Effector memory CD4-positive, alpha-beta T cell (primary cell): ENCODE results near the gene CACNA1H.

ENCODE experiments used
- DNase-seq, 3 donors: peaks; one replicate each; pipeline ENCODE4 v3.0.0-alpha.2; 2020
- H3K27ac ChIP-seq: 2 replicates; pipeline ENCODE4 v1.7.0; 2013; ENCODE audit warnings: mild to moderate bottlenecking, low read length, moderate library complexity; ENCODE audit not compliant: insufficient read depth, poor library complexity, severe bottlenecking
- H3K27me3 ChIP-seq: replicated peaks from 2 replicates; pipeline ENCODE4 v1.7.0; 2013; ENCODE audit warnings: mild to moderate bottlenecking, low read length; ENCODE audit not compliant: insufficient read depth, control insufficient read depth, poor library complexity, severe bottlenecking
- H3K36me3 ChIP-seq: 2 replicates; pipeline ENCODE4 v1.7.0; 2013; ENCODE audit warnings: mild to moderate bottlenecking, low read length, moderate library complexity; ENCODE audit not compliant: control insufficient read depth, insufficient read depth
- H3K4me1 ChIP-seq: 2 replicates; pipeline ENCODE4 v1.7.0; 2013; ENCODE audit warnings: low read length, mild to moderate bottlenecking; ENCODE audit not compliant: control insufficient read depth, insufficient read depth, poor library complexity, severe bottlenecking
- H3K4me3 ChIP-seq: 2 replicates; pipeline ENCODE4 v1.7.0; 2013; ENCODE audit warnings: low read length, low read depth, mild to moderate bottlenecking; ENCODE audit not compliant: insufficient read depth, poor library complexity, severe bottlenecking
- H3K9me3 ChIP-seq: 2 replicates; pipeline ENCODE4 v1.7.0; 2013; ENCODE audit warnings: mild to moderate bottlenecking, low read length, moderate library complexity; ENCODE audit not compliant: control insufficient read depth

Gene CACNA1H

DNA sequence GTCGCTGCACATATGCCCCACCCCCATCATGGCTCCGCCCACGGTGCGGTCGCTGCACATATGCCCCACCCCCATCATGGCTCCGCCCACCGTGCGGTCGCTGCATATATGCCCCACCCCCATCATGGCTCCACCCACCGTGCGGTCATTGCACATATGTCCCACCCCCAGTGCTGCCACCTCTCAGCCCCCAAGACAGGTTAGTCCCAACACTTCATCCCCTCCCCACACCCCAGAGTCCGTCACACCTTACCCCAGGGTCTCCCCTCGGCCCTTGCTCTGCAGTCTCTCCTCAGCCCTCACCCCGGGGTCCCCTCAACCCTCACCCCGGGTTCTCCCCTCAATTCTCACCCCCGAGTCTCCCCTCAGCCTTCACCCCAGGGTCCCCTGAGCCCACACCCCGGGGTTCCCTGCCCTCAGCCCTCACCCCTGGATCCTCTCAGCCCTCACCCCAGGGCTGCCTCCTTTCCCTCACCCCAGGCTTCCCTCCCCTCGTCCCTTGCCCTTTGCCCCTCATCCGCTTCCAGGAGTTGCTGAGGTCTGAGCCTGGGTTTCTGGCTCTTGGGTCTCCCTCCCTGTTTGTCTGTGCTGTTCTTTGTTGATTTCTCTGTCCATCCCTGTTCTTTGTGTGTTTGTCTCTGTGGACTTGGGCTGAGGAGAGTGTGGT is 46.6 kb downstream of the CACNA1H start:
- Histone ChIP-seq H3K27me3 (no peaks in the 10 kb centered on the region), H3K9me3 (no peaks in the 10 kb centered on the region), H3K27ac (no peak overlapping the region), H3K4me1 (no peaks in the 10 kb centered on the region), H3K36me3 (no peaks in the 10 kb centered on the region), H3K4me3 (no peak overlapping the region)
- DNase-seq: no peak

DNA sequence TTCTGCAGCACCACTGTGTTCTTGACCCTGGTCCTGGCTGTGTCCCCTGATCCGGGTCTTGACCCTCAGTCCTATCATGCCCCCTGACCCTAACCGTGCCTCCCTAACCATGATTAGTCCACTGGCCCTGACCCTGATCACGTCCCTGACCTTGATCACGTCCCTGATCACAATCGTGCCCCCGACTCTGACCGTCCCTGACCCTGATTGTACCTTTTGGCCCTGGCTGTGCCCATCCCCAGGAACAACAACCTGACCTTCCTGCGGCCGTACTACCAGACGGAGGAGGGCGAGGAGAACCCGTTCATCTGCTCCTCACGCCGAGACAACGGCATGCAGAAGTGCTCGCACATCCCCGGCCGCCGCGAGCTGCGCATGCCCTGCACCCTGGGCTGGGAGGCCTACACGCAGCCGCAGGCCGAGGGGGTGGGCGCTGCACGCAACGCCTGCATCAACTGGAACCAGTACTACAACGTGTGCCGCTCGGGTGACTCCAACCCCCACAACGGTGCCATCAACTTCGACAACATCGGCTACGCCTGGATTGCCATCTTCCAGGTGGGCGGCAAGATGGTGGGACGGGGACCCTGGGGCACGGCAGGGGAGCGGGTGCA is 47.2 kb downstream of the CACNA1H start:
- DNase-seq: no peak
- Histone ChIP-seq H3K4me1 (no peaks in the 10 kb centered on the region), H3K27ac (no peak overlapping the region), H3K4me3 (no peak overlapping the region), H3K36me3 (no peaks in the 10 kb centered on the region), H3K9me3 (no peaks in the 10 kb centered on the region), H3K27me3 (no peaks in the 10 kb centered on the region)

DNA sequence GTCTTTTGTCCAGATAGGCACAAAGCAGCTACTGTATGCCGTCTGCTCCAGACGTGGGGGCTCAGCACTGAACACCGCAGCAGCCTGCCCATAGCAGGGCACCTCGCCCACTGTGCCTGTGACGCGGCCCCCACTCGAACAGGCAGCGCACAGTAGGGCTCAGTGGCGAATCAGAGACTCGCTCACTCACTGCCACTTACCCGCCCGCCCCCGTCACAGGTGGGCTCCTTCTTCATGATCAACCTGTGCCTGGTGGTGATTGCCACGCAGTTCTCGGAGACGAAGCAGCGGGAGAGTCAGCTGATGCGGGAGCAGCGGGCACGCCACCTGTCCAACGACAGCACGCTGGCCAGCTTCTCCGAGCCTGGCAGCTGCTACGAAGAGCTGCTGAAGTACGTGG is 48.5 kb downstream of the CACNA1H start:
- H3K4me3 ChIP-seq: no peak overlapping the region
- no peaks in the 10 kb centered on the region for H3K9me3 ChIP-seq
- no peaks in the 10 kb centered on the region for H3K4me1 ChIP-seq
- no peak for DNase-seq
- H3K36me3 ChIP-seq: no peaks in the 10 kb centered on the region
- no peaks in the 10 kb centered on the region for H3K27me3 ChIP-seq
- H3K27ac ChIP-seq: no peak overlapping the region

DNA sequence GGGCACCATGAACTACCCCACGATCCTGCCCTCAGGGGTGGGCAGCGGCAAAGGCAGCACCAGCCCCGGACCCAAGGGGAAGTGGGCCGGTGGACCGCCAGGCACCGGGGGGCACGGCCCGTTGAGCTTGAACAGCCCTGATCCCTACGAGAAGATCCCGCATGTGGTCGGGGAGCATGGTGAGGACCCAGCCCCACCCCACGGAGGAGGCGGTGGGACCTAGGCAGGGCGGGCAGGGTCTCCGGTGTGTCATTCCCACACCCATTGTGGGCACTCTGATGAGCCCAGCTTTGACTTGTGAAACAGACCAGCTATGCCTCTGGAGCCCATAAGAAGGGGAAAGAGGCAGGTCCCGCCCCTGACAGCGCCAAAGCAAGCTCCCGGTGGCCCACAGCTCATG is 49.4 kb downstream of the CACNA1H start:
- H3K27me3 ChIP-seq: no peaks in the 10 kb centered on the region
- H3K36me3 ChIP-seq: no peaks in the 10 kb centered on the region
- no peak for DNase-seq
- H3K4me3 ChIP-seq: no peak overlapping the region
- H3K9me3 ChIP-seq: no peaks in the 10 kb centered on the region
- no peak overlapping the region for H3K27ac ChIP-seq
- H3K4me1 ChIP-seq: no peaks in the 10 kb centered on the region

DNA sequence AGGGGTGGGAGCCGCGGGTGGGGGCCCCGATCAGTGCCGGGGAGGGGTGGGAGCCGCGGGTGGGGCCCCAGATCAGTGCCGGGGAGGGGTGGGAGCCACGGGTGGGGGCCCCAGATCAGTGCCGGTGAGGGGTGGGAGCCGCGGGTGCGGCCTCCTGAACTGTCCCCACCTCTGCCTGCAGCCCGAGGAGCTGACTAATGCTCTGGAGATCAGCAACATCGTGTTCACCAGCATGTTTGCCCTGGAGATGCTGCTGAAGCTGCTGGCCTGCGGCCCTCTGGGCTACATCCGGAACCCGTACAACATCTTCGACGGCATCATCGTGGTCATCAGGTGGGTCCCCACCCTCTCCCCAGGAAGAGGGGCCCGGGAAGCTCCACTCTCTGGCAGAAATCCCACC is 52.0 kb downstream of the CACNA1H start:
- H3K27me3 ChIP-seq: no peaks in the 10 kb centered on the region
- H3K9me3 ChIP-seq: no peaks in the 10 kb centered on the region
- no peaks in the 10 kb centered on the region for H3K4me1 ChIP-seq
- DNase-seq: no peak
- no peak overlapping the region for H3K27ac ChIP-seq
- H3K4me3 ChIP-seq: no peak overlapping the region
- no peaks in the 10 kb centered on the region for H3K36me3 ChIP-seq

DNA sequence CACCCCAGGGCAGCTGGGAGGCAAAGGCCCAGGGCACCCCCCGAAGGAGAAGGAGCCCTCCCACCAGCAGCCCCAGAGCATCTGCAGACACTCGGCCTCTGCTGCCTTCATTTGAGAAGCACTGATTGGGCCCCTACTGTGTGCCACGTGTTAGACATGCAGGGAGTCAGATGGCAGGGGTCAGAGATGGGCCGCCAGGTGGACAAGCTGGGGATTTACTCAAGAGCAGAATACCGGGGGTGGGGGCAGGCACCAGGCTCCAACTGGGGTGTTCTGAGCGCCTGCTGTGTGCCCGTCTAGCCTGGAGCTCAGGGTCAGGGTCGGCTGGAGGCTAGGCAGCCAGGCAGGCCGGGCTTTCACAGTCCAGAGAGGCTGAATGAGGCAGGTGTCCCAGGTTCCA is 53.4 kb downstream of the CACNA1H start:
- Histone ChIP-seq H3K4me3 (no peak overlapping the region), H3K27me3 (no peaks in the 10 kb centered on the region)

DNA sequence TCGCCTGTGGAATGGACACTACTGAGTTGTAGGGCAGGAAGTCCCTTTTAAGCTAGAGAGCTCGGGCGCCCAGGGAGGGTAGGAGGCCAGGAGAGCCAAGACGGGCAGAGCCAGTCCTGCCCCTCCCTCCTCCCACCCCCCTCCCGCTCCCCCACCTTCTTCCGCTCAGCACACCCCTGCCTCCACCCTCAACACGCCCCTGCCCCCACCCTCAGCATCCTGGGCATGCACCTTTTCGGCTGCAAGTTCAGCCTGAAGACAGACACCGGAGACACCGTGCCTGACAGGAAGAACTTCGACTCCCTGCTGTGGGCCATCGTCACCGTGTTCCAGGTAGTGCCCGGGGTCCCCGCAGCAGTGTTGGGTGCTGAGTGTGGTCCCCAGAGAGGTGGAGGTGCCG is 53.9 kb downstream of the CACNA1H start:
- H3K4me3 ChIP-seq: no peak overlapping the region
- H3K36me3 ChIP-seq: no peaks in the 10 kb centered on the region
- no peaks in the 10 kb centered on the region for H3K9me3 ChIP-seq
- DNase-seq: peak in 1 of 3 donors; percentile 7
- H3K27ac ChIP-seq: no peak overlapping the region
- H3K27me3 ChIP-seq: no peaks in the 10 kb centered on the region
- no peaks in the 10 kb centered on the region for H3K4me1 ChIP-seq

More for the DNA sequence above, 53.4 kb downstream of the CACNA1H start:
- Histone ChIP-seq H3K27ac (no peak overlapping the region), H3K36me3 (no peaks in the 10 kb centered on the region), H3K4me1 (no peaks in the 10 kb centered on the region), H3K9me3 (no peaks in the 10 kb centered on the region)
- DNase-seq: no peak

DNA sequence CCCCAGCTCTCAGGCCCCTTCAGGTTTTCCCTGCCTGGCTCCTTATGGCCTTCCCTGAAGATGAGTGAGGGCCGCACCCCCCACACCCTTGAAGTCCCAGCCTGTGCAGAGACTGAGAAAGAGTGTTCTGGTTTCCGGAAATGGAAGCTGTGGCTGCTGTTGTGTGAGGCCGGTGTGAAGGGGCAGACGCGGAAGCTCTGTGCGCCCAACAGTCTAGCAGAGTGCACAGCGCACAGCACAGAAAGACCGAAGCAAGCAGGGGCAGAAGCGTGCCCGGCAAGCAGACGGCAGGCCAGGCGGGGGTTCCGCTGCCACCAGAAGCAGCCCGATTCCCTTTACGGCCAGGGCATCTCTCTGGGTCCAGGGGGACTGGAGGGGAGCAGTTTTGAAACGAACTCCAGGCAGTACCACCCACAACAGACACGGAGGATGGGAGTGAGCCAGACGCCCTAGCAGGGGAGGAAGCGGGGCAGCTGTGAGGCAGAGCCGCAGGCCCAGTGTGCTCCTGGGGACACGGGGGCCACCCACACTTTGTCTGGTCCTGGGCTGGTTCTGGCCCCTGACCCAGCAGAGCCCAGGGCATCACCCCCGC is 55.4 kb downstream of the CACNA1H start:
- no peak overlapping the region for H3K27ac ChIP-seq
- peak overlapping the region; percentile 17 for H3K4me3 ChIP-seq
- no peaks in the 10 kb centered on the region for H3K36me3 ChIP-seq
- H3K4me1 ChIP-seq: no peaks in the 10 kb centered on the region
- no peak for DNase-seq
- H3K27me3 ChIP-seq: no peaks in the 10 kb centered on the region
- H3K9me3 ChIP-seq: no peaks in the 10 kb centered on the region

DNA sequence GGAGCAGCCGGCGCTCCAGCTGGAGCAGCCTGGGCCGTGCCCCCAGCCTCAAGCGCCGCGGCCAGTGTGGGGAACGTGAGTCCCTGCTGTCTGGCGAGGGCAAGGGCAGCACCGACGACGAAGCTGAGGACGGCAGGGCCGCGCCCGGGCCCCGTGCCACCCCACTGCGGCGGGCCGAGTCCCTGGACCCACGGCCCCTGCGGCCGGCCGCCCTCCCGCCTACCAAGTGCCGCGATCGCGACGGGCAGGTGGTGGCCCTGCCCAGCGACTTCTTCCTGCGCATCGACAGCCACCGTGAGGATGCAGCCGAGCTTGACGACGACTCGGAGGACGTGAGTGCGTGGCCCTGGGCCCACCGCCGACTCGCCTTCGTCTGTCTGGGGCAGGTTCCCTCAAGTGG is 56.2 kb downstream of the CACNA1H start:
- Histone ChIP-seq H3K4me3 (no peak overlapping the region), H3K4me1 (no peaks in the 10 kb centered on the region), H3K36me3 (no peaks in the 10 kb centered on the region), H3K27ac (no peak overlapping the region), H3K9me3 (no peaks in the 10 kb centered on the region), H3K27me3 (no peaks in the 10 kb centered on the region)
- DNase-seq: no peak

DNA sequence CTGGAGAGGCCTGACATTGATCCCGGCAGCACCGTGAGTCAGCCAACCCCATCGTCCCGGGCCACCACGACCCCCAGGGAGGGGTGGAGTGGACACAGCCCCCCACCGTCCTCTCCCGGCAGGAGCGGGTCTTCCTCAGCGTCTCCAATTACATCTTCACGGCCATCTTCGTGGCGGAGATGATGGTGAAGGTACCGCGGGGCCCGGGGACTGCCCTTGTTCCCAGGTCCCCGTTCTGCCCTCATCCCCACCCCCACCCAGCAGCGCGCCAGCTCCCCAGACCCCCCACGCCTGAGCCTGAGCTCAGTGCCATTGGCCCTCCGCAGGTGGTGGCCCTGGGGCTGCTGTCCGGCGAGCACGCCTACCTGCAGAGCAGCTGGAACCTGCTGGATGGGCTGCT is 57.6 kb downstream of the CACNA1H start:
- no peak overlapping the region for H3K4me3 ChIP-seq
- H3K36me3 ChIP-seq: no peaks in the 10 kb centered on the region
- DNase-seq: no peak
- H3K27ac ChIP-seq: no peak overlapping the region
- no peaks in the 10 kb centered on the region for H3K4me1 ChIP-seq
- no peaks in the 10 kb centered on the region for H3K27me3 ChIP-seq
- no peaks in the 10 kb centered on the region for H3K9me3 ChIP-seq
